Ectodermal cell (in vitro differentiated cells): Measurements from ENCODE around the gene HCK.

Source experiments
- H3K27ac ChIP-seq: 2 replicates; pipeline ENCODE4 v1.7.0; 2013; ENCODE audit warnings: mild to moderate bottlenecking, low read depth, low read length; ENCODE audit not compliant: insufficient read depth, poor library complexity, severe bottlenecking
- H3K27me3 ChIP-seq: 2 replicates; pipeline ENCODE4 v1.7.0; 2013; ENCODE audit warnings: mild to moderate bottlenecking, low read length; ENCODE audit not compliant: insufficient read depth, control insufficient read depth, poor library complexity, severe bottlenecking
- H3K36me3 ChIP-seq: one replicate; pipeline ENCODE4 v1.7.0; 2013; ENCODE audit warnings: low read length; ENCODE audit not compliant: control insufficient read depth, insufficient read depth
- H3K4me1 ChIP-seq: one replicate; pipeline ENCODE4 v1.7.0; 2013; ENCODE audit warnings: low read length; ENCODE audit not compliant: control insufficient read depth, insufficient read depth
- H3K4me3 ChIP-seq: 2 replicates; pipeline ENCODE4 v1.7.0; 2013; ENCODE audit warnings: low read depth, low read length, control low read depth; ENCODE audit not compliant: insufficient read depth
- H3K9me3 ChIP-seq: 2 replicates; pipeline ENCODE4 v1.7.0; 2013; ENCODE audit warnings: mild to moderate bottlenecking, low read length, moderate library complexity; ENCODE audit not compliant: control insufficient read depth
- WGBS, 2 experiments: methylation state at CpG; one replicate each; pipeline ENCODE4 v1.1.7; 2013; ENCODE audit warnings: missing lambda C conversion rate in 2 of 2; 5-methylcytosine and 5-hydroxymethylcytosine counted together

Gene HCK

GRCh38 chr20:32071395-32072167 is 19.5 kb downstream of the HCK start:
- peaks cover 5% of the 10 kb centered on the region for H3K4me1 ChIP-seq
- 85% methylated on average over 17 of the region's 17 CpGs for WGBS, 2 experiments
- no peaks in the 10 kb centered on the region for H3K36me3 ChIP-seq
- H3K27ac ChIP-seq: peak overlapping the region; percentile 33
- no peaks in the 10 kb centered on the region for H3K9me3 ChIP-seq
- no peaks in the 10 kb centered on the region for H3K27me3 ChIP-seq
- no peak overlapping the region for H3K4me3 ChIP-seq

- H3K9me3 ChIP-seq: no peaks in the 10 kb centered on the region
- H3K36me3 ChIP-seq: no peaks in the 10 kb centered on the region
- peaks cover 5% of the 10 kb centered on the region for H3K4me1 ChIP-seq
- no peak overlapping the region for H3K27ac ChIP-seq
- H3K4me3 ChIP-seq: no peak overlapping the region
- 83% methylated on average over 6 of the region's 6 CpGs for WGBS, 2 experiments
- no peaks in the 10 kb centered on the region for H3K27me3 ChIP-seq
Observed at GRCh38 chr20:32072168-32072750, 20.2 kb downstream of the HCK start.

DNA sequence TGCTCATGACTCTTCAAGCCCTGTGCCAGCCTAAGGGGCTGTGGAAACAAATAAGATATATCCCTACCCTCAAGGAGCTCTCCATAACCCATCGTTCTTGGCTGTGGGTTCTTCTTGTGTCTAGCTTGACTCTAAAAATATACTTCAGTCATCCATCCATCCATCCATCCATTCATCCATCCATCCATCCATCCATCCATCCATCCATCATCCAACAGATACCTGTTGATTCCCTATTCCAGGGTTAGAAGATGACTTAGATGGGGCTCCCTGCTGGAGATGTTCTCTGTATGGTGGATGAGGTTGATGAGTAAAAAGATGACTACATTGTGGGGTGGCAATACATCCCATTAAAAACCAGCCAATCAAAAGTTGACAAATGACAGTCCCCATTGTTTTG is 23.5 kb downstream of the HCK start:
- WGBS, 2 experiments: 75 to 93% methylated on average over 1 of the region's 1 CpG
- Histone ChIP-seq H3K36me3 (no peaks in the 10 kb centered on the region), H3K9me3 (no peaks in the 10 kb centered on the region), H3K4me3 (no peak overlapping the region), H3K27ac (no peak overlapping the region), H3K4me1 (peaks cover 5% of the 10 kb centered on the region), H3K27me3 (no peaks in the 10 kb centered on the region)

GRCh38 chr20:32077190-32077589 is 25.1 kb downstream of the HCK start:
- WGBS, 2 experiments: 89 to 95% methylated on average over 4 of the region's 4 CpGs
- H3K27ac ChIP-seq: no peak overlapping the region
- no peaks in the 10 kb centered on the region for H3K27me3 ChIP-seq

DNA sequence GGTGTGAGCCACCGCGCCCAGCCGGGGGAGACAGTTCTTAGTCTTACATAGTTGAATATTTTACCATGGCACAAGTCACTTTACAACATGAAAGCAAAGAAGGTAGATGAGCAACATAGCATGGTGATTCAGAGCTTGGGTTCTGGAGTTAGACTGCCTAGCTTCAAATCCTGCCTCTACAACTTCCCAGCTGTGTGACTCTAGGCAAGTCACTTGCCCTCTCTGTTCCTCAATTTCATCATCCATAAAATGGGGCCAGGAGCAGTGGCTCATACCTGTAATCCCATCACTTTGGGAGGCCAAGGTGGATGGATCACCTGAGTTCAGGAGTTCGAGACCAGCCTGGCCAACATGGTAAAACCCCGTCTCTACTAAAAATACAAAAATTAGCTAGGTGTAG is 26.3 kb downstream of the HCK start:
- no peaks in the 10 kb centered on the region for H3K9me3 ChIP-seq
- 71 to 76% methylated on average over 5 of the region's 5 CpGs for WGBS, 2 experiments
- H3K36me3 ChIP-seq: no peaks in the 10 kb centered on the region
- peaks cover 7% of the 10 kb centered on the region for H3K4me1 ChIP-seq
- no peak overlapping the region for H3K27ac ChIP-seq
- no peaks in the 10 kb centered on the region for H3K27me3 ChIP-seq
- H3K4me3 ChIP-seq: no peak overlapping the region

More at GRCh38 chr20:32077190-32077589, 25.1 kb downstream of the HCK start:
- H3K36me3 ChIP-seq: no peaks in the 10 kb centered on the region
- H3K4me1 ChIP-seq: peaks cover 7% of the 10 kb centered on the region
- no peak overlapping the region for H3K4me3 ChIP-seq
- no peaks in the 10 kb centered on the region for H3K9me3 ChIP-seq

- Histone ChIP-seq H3K27me3 (no peaks in the 10 kb centered on the region), H3K4me3 (no peak overlapping the region), H3K9me3 (no peaks in the 10 kb centered on the region), H3K27ac (no peak overlapping the region), H3K36me3 (no peaks in the 10 kb centered on the region), H3K4me1 (peaks cover 7% of the 10 kb centered on the region)
Observed at GRCh38 chr20:32078791-32079190, 26.7 kb downstream of the HCK start.

DNA sequence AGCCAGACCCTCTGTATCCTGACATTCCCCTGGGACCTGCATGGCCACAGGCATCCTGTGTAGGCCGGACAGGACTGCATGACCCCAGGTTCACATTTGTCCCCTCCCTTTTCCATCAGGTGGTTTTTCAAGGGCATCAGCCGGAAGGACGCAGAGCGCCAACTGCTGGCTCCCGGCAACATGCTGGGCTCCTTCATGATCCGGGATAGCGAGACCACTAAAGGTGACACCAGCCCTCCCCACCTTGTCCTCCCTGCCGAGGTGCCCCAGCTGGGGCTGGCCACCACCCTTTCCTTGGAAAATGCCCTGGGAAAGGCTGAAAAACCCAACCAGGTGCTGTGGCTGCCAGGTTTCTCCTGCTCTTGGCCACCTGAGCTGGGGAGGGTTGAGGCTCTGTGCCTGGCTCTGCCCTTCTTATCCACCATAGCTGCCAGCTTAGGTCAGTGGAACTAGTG is 27.6 kb downstream of the HCK start:
- H3K4me3 ChIP-seq: no peak overlapping the region
- no peaks in the 10 kb centered on the region for H3K36me3 ChIP-seq
- H3K4me1 ChIP-seq: peaks cover 7% of the 10 kb centered on the region
- H3K27ac ChIP-seq: no peak overlapping the region
- no peaks in the 10 kb centered on the region for H3K27me3 ChIP-seq
- 77 to 79% methylated on average over 8 of the region's 8 CpGs for WGBS, 2 experiments
- no peaks in the 10 kb centered on the region for H3K9me3 ChIP-seq

- Histone ChIP-seq H3K4me3 (no peak overlapping the region), H3K4me1 (peaks cover 7% of the 10 kb centered on the region), H3K9me3 (no peaks in the 10 kb centered on the region), H3K27me3 (no peaks in the 10 kb centered on the region), H3K27ac (no peak overlapping the region), H3K36me3 (no peaks in the 10 kb centered on the region)
- WGBS, 2 experiments: 59 to 66% methylated on average over 3 of the region's 3 CpGs
Observed at GRCh38 chr20:32080783-32081182, 28.7 kb downstream of the HCK start.

- no peaks in the 10 kb centered on the region for H3K36me3 ChIP-seq
- H3K9me3 ChIP-seq: no peaks in the 10 kb centered on the region
- H3K27ac ChIP-seq: no peak overlapping the region
- H3K4me3 ChIP-seq: no peak overlapping the region
- WGBS, 2 experiments: 96% methylated on average over 6 of the region's 6 CpGs
- H3K27me3 ChIP-seq: no peaks in the 10 kb centered on the region
- H3K4me1 ChIP-seq: peaks cover 7% of the 10 kb centered on the region
Observed at GRCh38 chr20:32083469-32083868, 31.4 kb downstream of the HCK start.

- H3K27ac ChIP-seq: no peak overlapping the region
- H3K4me1 ChIP-seq: no peaks in the 10 kb centered on the region
- no peak overlapping the region for H3K4me3 ChIP-seq
- H3K9me3 ChIP-seq: no peaks in the 10 kb centered on the region
- no peaks in the 10 kb centered on the region for H3K36me3 ChIP-seq
- no peaks in the 10 kb centered on the region for H3K27me3 ChIP-seq
- WGBS, 2 experiments: 92 to 100% methylated on average over 1 to 3 of the region's 3 CpGs
Observed at GRCh38 chr20:32087070-32087469, 35.0 kb downstream of the HCK start.
